Measurements from ENCODE around the gene EVI2A. TPM values are rescaled to one million over a fixed set of nuclear protein-coding genes. Genes with fewer than 3 reads are reported as not detected.
"Not testable (repeated sequence)": the region's sequence is repeated elsewhere in the genome, so short reads cannot be mapped to it uniquely, and the experiment has no call there.

EVI2A gene
- polyA plus RNA-seq, 4 donors = 1.3 to 9.5 (median 6.0) TPM

GRCh38 chr17:31320241-31320640 is 1.2 kb downstream of the EVI2A start:
- Histone ChIP-seq H3K4me1 (ENCODE audit: control insufficient read depth in 3 of 3, insufficient read depth in 2 of 3, low read depth in 1 of 3, low read length in 2 of 3) (no peaks in the 10 kb centered on the region), H3K9me3 (ENCODE audit: control insufficient read depth in 2 of 2, insufficient read depth in 1 of 2, low read depth in 1 of 2, low read length in 1 of 2) (no peaks in the 10 kb centered on the region), H3K27ac (ENCODE audit: low read depth in 1 of 3, low read length in 2 of 3) (no peak overlapping the region), H3K4me3 (ENCODE audit: low read depth in 1 of 3, low read length in 3 of 3) (no peak overlapping the region), H3K27me3 (ENCODE audit: control insufficient read depth in 3 of 3, insufficient read depth in 3 of 3, low read length in 3 of 3) (no peaks in the 10 kb centered on the region), H3K36me3 (ENCODE audit: control insufficient read depth in 3 of 3, insufficient read depth in 2 of 3, low read depth in 1 of 3, low read length in 3 of 3) (peaks cover 0 to 9% (median 1%) of the 10 kb centered on the region in 3 donors)
- FAIRE-seq (no peak), DNase-seq (no peak)
- 52 to 87% (median 72%) methylated on average over 2 of the region's 2 CpGs for WGBS, 3 donors

DNA sequence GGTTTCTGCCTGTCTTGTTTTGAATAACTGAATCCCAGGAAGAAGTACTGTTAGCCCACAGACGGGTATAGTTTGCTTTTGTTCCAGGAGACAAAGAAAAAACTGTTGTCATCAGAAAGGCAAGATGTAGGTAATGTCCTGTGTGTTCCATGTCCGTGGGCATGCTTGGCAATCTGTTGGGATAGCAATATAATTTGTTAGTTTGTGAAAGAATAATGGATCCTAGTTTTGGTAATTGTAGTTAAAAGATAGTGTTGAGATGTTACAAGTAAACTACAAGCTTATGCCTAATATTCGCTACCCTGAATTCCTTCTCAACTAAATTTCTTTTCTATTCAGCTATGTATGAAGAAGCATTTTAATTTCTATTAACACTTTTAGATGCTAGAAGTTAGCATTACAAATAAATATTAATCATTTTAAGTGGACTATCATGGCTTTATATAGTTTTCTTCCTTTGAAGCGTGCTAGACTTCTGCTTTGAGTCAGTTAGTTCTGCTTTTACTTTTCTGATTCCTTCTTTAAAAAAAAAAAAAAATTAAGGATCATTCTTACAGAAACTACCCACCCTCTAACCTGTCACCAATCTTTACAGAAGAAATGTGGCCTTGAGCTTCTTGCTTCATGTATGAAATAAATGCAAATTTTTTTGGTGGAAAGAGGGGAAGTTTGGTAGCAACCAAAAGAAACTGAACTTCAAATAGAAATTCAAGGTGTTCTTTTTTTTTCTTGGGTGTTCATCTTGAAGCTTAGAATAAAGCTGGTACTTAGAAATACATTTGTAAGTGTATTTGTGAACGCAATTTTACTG is 2.4 kb downstream of the EVI2A start:
- DNase-seq = no peak
- peak overlapping the region; percentile 8 to 94 (median 87) for H3K27ac ChIP-seq (ENCODE audit: low read depth in 1 of 3, low read length in 2 of 3)
- H3K27me3 ChIP-seq (ENCODE audit: control insufficient read depth in 3 of 3, insufficient read depth in 3 of 3, low read length in 3 of 3) = no peaks in the 10 kb centered on the region
- 65 to 81% (median 74%) methylated on average over 5 of the region's 5 CpGs for whole genome bisulfite sequencing, 3 donors
- no peak for FAIRE-seq
- H3K4me3 ChIP-seq (ENCODE audit: low read depth in 1 of 3, low read length in 3 of 3) = peak overlapping the region in 1 of 3 donors; percentile 28
- H3K4me1 ChIP-seq (ENCODE audit: control insufficient read depth in 3 of 3, insufficient read depth in 2 of 3, low read depth in 1 of 3, low read length in 2 of 3) = no peaks in the 10 kb centered on the region
- no peaks in the 10 kb centered on the region for H3K9me3 ChIP-seq (ENCODE audit: control insufficient read depth in 2 of 2, insufficient read depth in 1 of 2, low read depth in 1 of 2, low read length in 1 of 2)
- peaks cover 0 to 6% (median under 1%) of the 10 kb centered on the region in 3 donors for H3K36me3 ChIP-seq (ENCODE audit: control insufficient read depth in 3 of 3, insufficient read depth in 2 of 3, low read depth in 1 of 3, low read length in 3 of 3)

DNA sequence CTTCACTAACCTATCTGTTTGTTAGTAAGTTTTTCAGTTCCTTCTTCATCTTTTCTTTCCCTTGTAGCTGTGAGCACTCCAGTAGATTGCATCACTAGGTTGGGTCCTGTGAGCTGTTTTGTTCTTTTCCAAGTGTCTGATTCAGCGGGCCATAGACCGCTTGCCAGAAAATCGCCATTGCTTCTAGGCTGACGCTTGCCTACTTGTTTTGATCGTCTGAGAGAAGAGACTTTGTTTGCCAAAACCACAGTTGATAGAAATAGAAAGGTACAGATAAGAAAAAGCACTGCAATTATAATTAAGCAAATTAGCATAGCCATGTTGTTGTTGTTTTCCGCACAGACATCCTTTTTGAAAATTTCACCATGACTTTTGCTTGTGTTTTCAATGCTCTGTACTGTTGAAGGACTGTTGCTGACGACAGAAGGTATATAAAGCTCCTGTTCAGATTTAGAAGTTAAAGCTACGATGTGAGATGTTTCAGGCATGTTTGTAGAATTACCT is 3.1 kb downstream of the EVI2A start:
- DNase-seq (peak in 1 of 2 donors; percentile 28), FAIRE-seq (no peak)
- Histone ChIP-seq H3K4me3 (ENCODE audit: low read depth in 1 of 3, low read length in 3 of 3) (peak overlapping the region in 1 of 3 donors; percentile 28), H3K36me3 (ENCODE audit: control insufficient read depth in 3 of 3, insufficient read depth in 2 of 3, low read depth in 1 of 3, low read length in 3 of 3) (peaks cover 0 to 6% (median 0%) of the 10 kb centered on the region in 3 donors), H3K4me1 (ENCODE audit: control insufficient read depth in 3 of 3, insufficient read depth in 2 of 3, low read depth in 1 of 3, low read length in 2 of 3) (no peaks in the 10 kb centered on the region), H3K27ac (ENCODE audit: low read depth in 1 of 3, low read length in 2 of 3) (peak overlapping the region; percentile 8 to 94 (median 87)), H3K27me3 (ENCODE audit: control insufficient read depth in 3 of 3, insufficient read depth in 3 of 3, low read length in 3 of 3) (no peaks in the 10 kb centered on the region), H3K9me3 (ENCODE audit: control insufficient read depth in 2 of 2, insufficient read depth in 1 of 2, low read depth in 1 of 2, low read length in 1 of 2) (no peaks in the 10 kb centered on the region)
- 60 to 85% (median 61%) methylated on average over 8 of the region's 8 CpGs for WGBS, 3 donors

DNA sequence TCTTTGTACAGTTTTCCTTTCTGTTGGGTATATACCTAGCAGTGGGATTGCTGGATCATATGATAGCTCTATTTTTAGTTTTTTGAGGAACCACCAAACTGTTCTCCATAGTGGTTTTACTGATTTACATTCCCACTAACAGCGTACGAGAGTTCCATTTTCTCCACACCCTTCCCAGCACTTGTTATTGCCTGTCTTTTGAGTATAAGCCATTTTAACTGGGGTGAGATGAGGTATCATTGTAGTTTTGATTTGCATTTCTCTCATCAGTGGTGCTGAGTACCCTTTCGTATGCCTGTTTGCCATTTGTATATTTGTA is 6.7 kb downstream of the EVI2A start:
- DNase-seq = no peak
- Histone ChIP-seq H3K27me3 (ENCODE audit: control insufficient read depth in 3 of 3, insufficient read depth in 3 of 3, low read length in 3 of 3) (no peaks in the 10 kb centered on the region), H3K36me3 (ENCODE audit: control insufficient read depth in 3 of 3, insufficient read depth in 2 of 3, low read depth in 1 of 3, low read length in 3 of 3) (no peaks in the 10 kb centered on the region), H3K9me3 (ENCODE audit: control insufficient read depth in 2 of 2, insufficient read depth in 1 of 2, low read depth in 1 of 2, low read length in 1 of 2) (no peaks in the 10 kb centered on the region), H3K4me1 (ENCODE audit: control insufficient read depth in 3 of 3, insufficient read depth in 2 of 3, low read depth in 1 of 3, low read length in 2 of 3) (no peaks in the 10 kb centered on the region), H3K4me3 (ENCODE audit: low read depth in 1 of 3, low read length in 3 of 3) (no peak overlapping the region), H3K27ac (ENCODE audit: low read depth in 1 of 3, low read length in 2 of 3) (peak overlapping the region in 2 of 3 donors; percentile 2 to 28)
- FAIRE-seq = no peak
- 80 to 92% (median 87%) methylated on average over 3 of the region's 3 CpGs for WGBS, 3 donors

- 42 to 56% (median 47%) methylated on average over 3 of the region's 3 CpGs for WGBS, 3 donors
- peak; percentile 82 for FAIRE-seq
- no peaks in the 10 kb centered on the region for H3K4me1 ChIP-seq (ENCODE audit: control insufficient read depth in 3 of 3, insufficient read depth in 2 of 3, low read depth in 1 of 3, low read length in 2 of 3)
- peak within 1 kb of the TSS; percentile 9 to 90 (median 32) for H3K27ac ChIP-seq (ENCODE audit: low read depth in 1 of 3, low read length in 2 of 3)
- H3K36me3 ChIP-seq (ENCODE audit: control insufficient read depth in 3 of 3, insufficient read depth in 2 of 3, low read depth in 1 of 3, low read length in 3 of 3) = no peaks in the 10 kb centered on the region
- H3K9me3 ChIP-seq (ENCODE audit: control insufficient read depth in 2 of 2, insufficient read depth in 1 of 2, low read depth in 1 of 2, low read length in 1 of 2) = no peaks in the 10 kb centered on the region
- peak in 1 of 2 donors; percentile 72 for DNase-seq
- peak within 1 kb of the TSS in 2 of 3 donors; percentile 19 to 23 for H3K4me3 ChIP-seq (ENCODE audit: low read depth in 1 of 3, low read length in 3 of 3)
- H3K27me3 ChIP-seq (ENCODE audit: control insufficient read depth in 3 of 3, insufficient read depth in 3 of 3, low read length in 3 of 3) = no peaks in the 10 kb centered on the region
Measured at GRCh38 chr17:31313982-31314781, 7.2 kb downstream of the EVI2A start, which contains the start of gene EVI2B. TSS of gene EVI2B (minus strand) at chr17:31314054. CDS start at chr17:31305609, 8,445 bp downstream.

- 57 to 79% (median 62%) methylated on average over 6 to 7 of the region's 7 CpGs for WGBS, 3 donors
- not testable (repeated sequence) for H3K36me3 ChIP-seq (ENCODE audit: control insufficient read depth in 3 of 3, insufficient read depth in 2 of 3, low read depth in 1 of 3, low read length in 3 of 3); H3K9me3 ChIP-seq (ENCODE audit: control insufficient read depth in 2 of 2, insufficient read depth in 1 of 2, low read depth in 1 of 2, low read length in 1 of 2); FAIRE-seq; H3K27me3 ChIP-seq (ENCODE audit: control insufficient read depth in 3 of 3, insufficient read depth in 3 of 3, low read length in 3 of 3); H3K4me1 ChIP-seq (ENCODE audit: control insufficient read depth in 3 of 3, insufficient read depth in 2 of 3, low read depth in 1 of 3, low read length in 2 of 3); DNase-seq
- Histone ChIP-seq H3K27ac (ENCODE audit: low read depth in 1 of 3, low read length in 2 of 3) (peak overlapping the region in 1 of 3 donors; percentile 75), H3K4me3 (ENCODE audit: low read depth in 1 of 3, low read length in 3 of 3) (peak overlapping the region in 2 of 3 donors; percentile 7 to 22)
Measured at GRCh38 chr17:31312223-31312622, 9.2 kb downstream of the EVI2A start.

GRCh38 chr17:31311526-31311925 is 9.9 kb downstream of the EVI2A start:
- peaks cover 0 to 5% (median 0%) of the 10 kb centered on the region in 3 donors for H3K36me3 ChIP-seq (ENCODE audit: control insufficient read depth in 3 of 3, insufficient read depth in 2 of 3, low read depth in 1 of 3, low read length in 3 of 3)
- peak overlapping the region in 2 of 3 donors; percentile 32 to 65 for H3K27ac ChIP-seq (ENCODE audit: low read depth in 1 of 3, low read length in 2 of 3)
- no peaks in the 10 kb centered on the region for H3K9me3 ChIP-seq (ENCODE audit: control insufficient read depth in 2 of 2, insufficient read depth in 1 of 2, low read depth in 1 of 2, low read length in 1 of 2)
- DNase-seq (no peak), FAIRE-seq (no peak)
- H3K27me3 ChIP-seq (ENCODE audit: control insufficient read depth in 3 of 3, insufficient read depth in 3 of 3, low read length in 3 of 3) = no peaks in the 10 kb centered on the region
- peaks cover 0 to 3% (median 3%) of the 10 kb centered on the region in 3 donors for H3K4me1 ChIP-seq (ENCODE audit: control insufficient read depth in 3 of 3, insufficient read depth in 2 of 3, low read depth in 1 of 3, low read length in 2 of 3)
- H3K4me3 ChIP-seq (ENCODE audit: low read depth in 1 of 3, low read length in 3 of 3) = peak overlapping the region in 2 of 3 donors; percentile 22 to 28
- WGBS, 3 donors = 68 to 86% (median 69%) methylated on average over 3 of the region's 3 CpGs

DNA sequence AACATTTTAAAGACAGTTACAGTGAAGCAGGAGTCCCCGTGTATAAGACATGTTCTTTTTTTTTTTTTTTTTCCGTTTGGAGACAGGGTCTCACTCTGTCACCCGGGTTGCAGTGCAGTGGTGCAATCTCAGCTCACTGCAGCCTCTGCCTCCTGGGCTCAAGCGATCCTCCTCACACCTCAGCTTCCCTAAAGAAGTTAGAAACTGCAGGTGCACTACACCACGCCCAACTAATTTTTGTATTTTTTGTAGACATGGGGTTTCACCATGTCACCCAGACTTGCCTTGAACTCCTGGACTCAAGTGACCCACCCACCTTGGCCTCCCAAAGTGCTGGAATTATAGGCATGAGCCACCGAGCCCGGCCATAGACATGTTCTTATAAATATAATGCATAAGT is 10.5 kb downstream of the EVI2A start:
- FAIRE-seq (no peak), DNase-seq (no peak)
- Histone ChIP-seq H3K27ac (ENCODE audit: low read depth in 1 of 3, low read length in 2 of 3) (peak overlapping the region in 1 of 3 donors; percentile 77), H3K36me3 (ENCODE audit: control insufficient read depth in 3 of 3, insufficient read depth in 2 of 3, low read depth in 1 of 3, low read length in 3 of 3) (peaks cover 0 to 5% (median 0%) of the 10 kb centered on the region in 3 donors), H3K4me1 (ENCODE audit: control insufficient read depth in 3 of 3, insufficient read depth in 2 of 3, low read depth in 1 of 3, low read length in 2 of 3) (peaks cover 0 to 3% (median 3%) of the 10 kb centered on the region in 3 donors), H3K27me3 (ENCODE audit: control insufficient read depth in 3 of 3, insufficient read depth in 3 of 3, low read length in 3 of 3) (no peaks in the 10 kb centered on the region), H3K4me3 (ENCODE audit: low read depth in 1 of 3, low read length in 3 of 3) (no peak overlapping the region), H3K9me3 (ENCODE audit: control insufficient read depth in 2 of 2, insufficient read depth in 1 of 2, low read depth in 1 of 2, low read length in 1 of 2) (no peaks in the 10 kb centered on the region)
- 60 to 77% (median 63%) methylated on average over 7 of the region's 7 CpGs for WGBS, 3 donors

All from small intestine (tissue), 7 donors.